Measurements from ENCODE around the gene ANKRD13B.

Gene ANKRD13B

GRCh38 chr17:29659155-29659554 is 66.2 kb downstream of the ANKRD13B start (continued):
- TF ChIP-seq ZNF48 (tag by site-specific recombination; IDR thresholded peaks at IDR 0.05), result no peak
- TF ChIP-seq PBX3 (CRISPR knock-in tag; IDR thresholded peaks at IDR 0.05), result no peak
- no peak for TF ChIP-seq ZNF140 (tag by site-specific recombination; IDR thresholded peaks at IDR 0.05)
- no peak for TF ChIP-seq ZBTB21 (tag by site-specific recombination; IDR thresholded peaks at IDR 0.05)
- TF ChIP-seq ZSCAN30 (tag by site-specific recombination; IDR thresholded peaks at IDR 0.05), result no peak
- TF ChIP-seq PRDM2 (tag by site-specific recombination; IDR thresholded peaks at IDR 0.05; ENCODE audit: borderline replicate concordance), result no peak

- Histone ChIP-seq H3K4me3 (ENCODE audit: low read depth, low read length) (no peak overlapping the region), H3K36me3 (ENCODE audit: control insufficient read depth in 2 of 2, insufficient read depth in 1 of 2, low read length in 2 of 2) (peaks cover 7 to 14% of the 10 kb centered on the region in 2 experiments; a peak in 2 of 3 replicates), H3K4me1 (ENCODE audit: control insufficient read depth, insufficient read depth, low read length) (no peaks in the 10 kb centered on the region), H3K27ac (ENCODE audit: extremely low read depth, low read depth, low read length) (no peak overlapping the region), H3K9me3 (ENCODE audit: control insufficient read depth, insufficient read depth, low read depth, low read length) (no peaks in the 10 kb centered on the region)
- POLR2A ChIA-PET, result interaction anchor here (0.9 kb wide), 1 partner anchor 83 kb away, joined by 3 read pairs; no protein-coding TSS in a partner anchor
- no peak for TF ChIP-seq ZBTB26 (tag by site-specific recombination; optimal IDR thresholded peaks at IDR 0.05)
- no peak for TF ChIP-seq ZNF221 (tag by site-specific recombination; IDR thresholded peaks at IDR 0.05; ENCODE audit: borderline replicate concordance)
- no peak for TF ChIP-seq ZNF501 (tag by site-specific recombination; IDR thresholded peaks at IDR 0.05)
- TF ChIP-seq ZNF623 (tag by site-specific recombination; IDR thresholded peaks at IDR 0.05), result no peak
- TF ChIP-seq ZNF664 (tag by site-specific recombination; IDR thresholded peaks at IDR 0.05), result no peak
- TF ChIP-seq ZSCAN4 (tag by site-specific recombination; IDR thresholded peaks at IDR 0.05), result no peak
- no peak for TF ChIP-seq ZNF843 (tag by site-specific recombination; IDR thresholded peaks at IDR 0.05)
- no peak for TF ChIP-seq ZFHX2 (tag by site-specific recombination; conservative IDR thresholded peaks at IDR 0.05)
- no peak for TF ChIP-seq ZBTB6 (tag by site-specific recombination; IDR thresholded peaks at IDR 0.05)
- no peak for TF ChIP-seq ZNF768 (tag by site-specific recombination; IDR thresholded peaks at IDR 0.05)
- no peak for TF ChIP-seq ZNF473 (tag by site-specific recombination; IDR thresholded peaks at IDR 0.05)
- CTCF ChIA-PET, result no interaction called here
Observed at GRCh38 chr17:29661213-29661612, 68.3 kb downstream of the ANKRD13B start.
